Neutrophil (primary cell): ENCODE data around the gene RIMS1.

Source experiments
- H3K27ac ChIP-seq: fragments of 200-600 bp; sonication (generic); 2 replicates; pipeline ENCODE4 v1.5.1; 2016; ENCODE audit warnings: mild to moderate bottlenecking, moderate library complexity
- H3K27me3 ChIP-seq: fragments of 200-600 bp; sonication (generic); 2 replicates; pipeline ENCODE4 v1.6.0; 2016; ENCODE audit warnings: mild to moderate bottlenecking
- H3K36me3 ChIP-seq: fragments of 200-600 bp; sonication (generic); 2 replicates; pipeline ENCODE4 v1.5.1; 2017
- H3K4me1 ChIP-seq, 2 experiments: fragments of 200-600 bp in 1 of 2; sonication (generic) in 1 of 2; 1 replicate in 1 of 2; 2 replicates in 1 of 2; pipeline versions ENCODE4 v1.5.1 to v1.6.1; 2013 to 2016; ENCODE audit warnings: low read depth in 1 of 2, low read length in 1 of 2, mild to moderate bottlenecking in 1 of 2, moderate library complexity in 1 of 2; ENCODE audit not compliant: control insufficient read depth in 1 of 2, insufficient read depth in 1 of 2
- H3K4me3 ChIP-seq, 2 experiments: fragments of 200-600 bp in 1 of 2; sonication (generic) in 1 of 2; 1 replicate in 1 of 2; 2 replicates in 1 of 2; pipeline ENCODE4 v1.5.1; 2013 to 2016; ENCODE audit warnings: low read depth in 1 of 2, low read length in 1 of 2, mild to moderate bottlenecking in 1 of 2, moderate library complexity in 1 of 2
- H3K9me3 ChIP-seq: fragments of 200-600 bp; sonication (generic); 2 replicates; pipeline ENCODE4 v1.5.1; 2016
- CTCF ChIP-seq: fragments of 200-600 bp; sonication (generic); IDR thresholded peaks from 2 replicates; pipeline ENCODE4 v1.5.1; 2016; ENCODE audit warnings: antibody characterized with exemption

RIMS1 gene

GRCh38 chr6:72374172-72374571 lies 487.8 kb downstream of the RIMS1 start:
- Histone ChIP-seq H3K27ac (no peak overlapping the region), H3K27me3 (peaks cover 5% of the 10 kb centered on the region), H3K4me3 (no peak overlapping the region), H3K4me1 (no peaks in the 10 kb centered on the region), H3K9me3 (no peaks in the 10 kb centered on the region), H3K36me3 (no peaks in the 10 kb centered on the region)
- no peak for TF ChIP-seq CTCF

GRCh38 chr6:72374857-72375256 lies 488.5 kb downstream of the RIMS1 start:
- H3K27ac ChIP-seq: no peak overlapping the region
- H3K36me3 ChIP-seq: no peaks in the 10 kb centered on the region
- H3K27me3 ChIP-seq: peaks cover 5% of the 10 kb centered on the region
- no peaks in the 10 kb centered on the region for H3K9me3 ChIP-seq
- no peaks in the 10 kb centered on the region for H3K4me1 ChIP-seq
- no peak overlapping the region for H3K4me3 ChIP-seq
- no peak for TF ChIP-seq CTCF

- no peak overlapping the region for H3K4me3 ChIP-seq
- no peaks in the 10 kb centered on the region for H3K27me3 ChIP-seq
- H3K36me3 ChIP-seq: no peaks in the 10 kb centered on the region
- H3K4me1 ChIP-seq: no peaks in the 10 kb centered on the region
- H3K27ac ChIP-seq: no peak overlapping the region
- TF ChIP-seq CTCF: no peak
- H3K9me3 ChIP-seq: no peaks in the 10 kb centered on the region
These were observed 490.4 kb downstream of the RIMS1 start for GRCh38 chr6:72376736-72377135.

GRCh38 chr6:72381076-72381475 lies 494.7 kb downstream of the RIMS1 start:
- Histone ChIP-seq H3K9me3 (no peaks in the 10 kb centered on the region), H3K36me3 (no peaks in the 10 kb centered on the region), H3K4me1 (no peaks in the 10 kb centered on the region), H3K27ac (no peak overlapping the region), H3K4me3 (no peak overlapping the region), H3K27me3 (peaks cover 8% of the 10 kb centered on the region)
- TF ChIP-seq CTCF: no peak

- no peak overlapping the region for H3K4me3 ChIP-seq
- H3K4me1 ChIP-seq: no peaks in the 10 kb centered on the region
- H3K27ac ChIP-seq: no peak overlapping the region
These were observed 496.5 kb downstream of the RIMS1 start for GRCh38 chr6:72382602-72383529.

More at GRCh38 chr6:72382602-72383529, 496.5 kb downstream of the RIMS1 start:
- no peaks in the 10 kb centered on the region for H3K36me3 ChIP-seq
- H3K9me3 ChIP-seq: no peaks in the 10 kb centered on the region
- TF ChIP-seq CTCF: no peak
- H3K27me3 ChIP-seq: peaks cover 8% of the 10 kb centered on the region
